Caco-2 (cell line): ENCODE data around the gene CDC42. TPM values are rescaled to one million over a fixed set of nuclear protein-coding genes. Genes with fewer than 3 reads are reported as not detected.

Experiments used
- BruUV-seq: library from RNA; stranded (reverse); fragments of 400-500 nt; replicated peaks from 2 replicates; lab custom pipeline; 2021; lab: Mats Ljungman, UMichigan
- CTCF ChIA-PET: fragments of 300-600 bp; sonication (Branson Sonifier 250); formaldehyde crosslinking; loops from one replicate; lab custom pipeline; 2022; ENCODE audit warnings: antibody characterized with exemption; lab: Charles Lee
- POLR2A ChIA-PET: fragments of 300-600 bp; sonication (Branson Sonifier 250); formaldehyde crosslinking; loops from one replicate; lab custom pipeline; 2022; ENCODE audit warnings: antibody characterized with exemption; lab: Charles Lee
- DNase-seq, 2 experiments: peaks; one replicate each; pipeline versions ENCODE4 v3.0.0 to v3.0.0-alpha.2; 2020 to 2022
- H3K27me3 ChIP-seq: replicated peaks from 2 replicates; pipeline ENCODE4 v1.6.0; 2011; ENCODE audit warnings: low read length; ENCODE audit not compliant: control insufficient read depth, insufficient read depth
- H3K36me3 ChIP-seq: 2 replicates; pipeline ENCODE4 v1.5.1; 2011; ENCODE audit warnings: low read length; ENCODE audit not compliant: control insufficient read depth, insufficient read depth
- H3K4me1 ChIP-seq: fragments of 250-450 bp; sonication (Bioruptor Pico); 2 replicates; pipeline ENCODE4 v1.5.1; 2020; ENCODE audit warnings: mild to moderate bottlenecking
- H3K4me3 ChIP-seq: 2 replicates; pipeline ENCODE4 v1.5.1; 2011; ENCODE audit warnings: low read depth, mild to moderate bottlenecking, control low read depth, low read length
- H3K9me3 ChIP-seq: fragments of 250-450 bp; sonication (Bioruptor Pico); 2 replicates; pipeline ENCODE4 v1.5.1; 2020; ENCODE audit warnings: mild to moderate bottlenecking, moderate library complexity
- H3K27ac Mint-ChIP-seq: one replicate; pipeline ENCODE4 v1.8.0; 2022; ENCODE audit warnings: mixed read lengths; ENCODE audit not compliant: unreplicated experiment
- H3K27me3 Mint-ChIP-seq: one replicate; pipeline ENCODE4 v1.8.0; 2022; ENCODE audit warnings: mixed read lengths; ENCODE audit not compliant: insufficient read depth, unreplicated experiment
- H3K36me3 Mint-ChIP-seq: one replicate; pipeline ENCODE4 v1.8.0; 2022; ENCODE audit warnings: mild to moderate bottlenecking, mixed read lengths; ENCODE audit not compliant: insufficient read depth, unreplicated experiment
- H3K4me1 Mint-ChIP-seq: one replicate; pipeline ENCODE4 v1.8.0; 2022; ENCODE audit warnings: low read depth, mixed read lengths; ENCODE audit not compliant: unreplicated experiment
- H3K4me3 Mint-ChIP-seq: one replicate; pipeline ENCODE4 v1.8.0; 2022; ENCODE audit warnings: mild to moderate bottlenecking, moderate library complexity, mixed read lengths; ENCODE audit not compliant: unreplicated experiment
- H3K9me3 Mint-ChIP-seq: one replicate; pipeline ENCODE4 v1.8.0; 2022; ENCODE audit warnings: mixed read lengths; ENCODE audit not compliant: unreplicated experiment
- CTCF ChIP-seq, 2 experiments: fragments of 200-600 bp in 1 of 2; IDR thresholded peaks; 1 replicate in 1 of 2; 2 replicates in 1 of 2; pipeline versions ENCODE4 v1.5.1 to v1.8.0; 2011 to 2022; ENCODE audit warnings: antibody characterized with exemption in 1 of 2, control low read depth in 1 of 2, inconsistent platforms in 1 of 2, low read depth in 1 of 2, low read length in 1 of 2, mild to moderate bottlenecking in 1 of 2, moderate library complexity in 1 of 2; ENCODE audit not compliant: insufficient read depth in 1 of 2, severe bottlenecking in 1 of 2, unreplicated experiment in 1 of 2
- intact Hi-C: fragments of 100-400 bp; cut with micrococcal nuclease; formaldehyde crosslinking; loops from one replicate; pipeline ENCODE4 v1.10.0; 2022; ENCODE audit not compliant: unreplicated experiment
- total RNA-seq: library from RNA; stranded (reverse); gene quantifications from 2 replicates; pipeline ENCODE4 v1.2.3, GENCODE V29; 2022

The CDC42 gene
- total RNA-seq, 1 experiment from 2014 or later, result 240 TPM

- no peak for TF ChIP-seq CTCF (IDR thresholded peaks at IDR 0.05; ENCODE audit: insufficient read depth in 1 of 2, low read depth in 1 of 2, low read length in 1 of 2, severe bottlenecking in 1 of 2, unreplicated experiment in 1 of 2)
- Mint-ChIP-seq H3K36me3 (peaks cover 74% of the 10 kb centered on the region), H3K9me3 (no peaks in the 10 kb centered on the region), H3K27me3 (no peaks in the 10 kb centered on the region), H3K4me3 (no peak overlapping the region), H3K27ac (no peak overlapping the region), H3K4me1 (no peaks in the 10 kb centered on the region)
- Histone ChIP-seq H3K27me3 (no peaks in the 10 kb centered on the region), H3K36me3 (no peaks in the 10 kb centered on the region; the same call in 1 of the 2 replicates), H3K4me3 (no peak overlapping the region), H3K9me3 (no peaks in the 10 kb centered on the region), H3K4me1 (no peaks in the 10 kb centered on the region)
- no TSS peak for BruUV-seq
- no peak for DNase-seq
- intact Hi-C loops, result no loop called here
- CTCF ChIA-PET, result no interaction called here
- POLR2A ChIA-PET, result no interaction called here
Measured at GRCh38 chr1:22108339-22109105, 56.0 kb downstream of the CDC42 start.

GRCh38 chr1:22110016-22110415, 57.5 kb downstream of the CDC42 start:
- intact Hi-C loops, result no loop called here
- CTCF ChIA-PET, result no interaction called here
- H3K4me3 Mint-ChIP-seq, result no peak overlapping the region
- no peak overlapping the region for H3K4me3 ChIP-seq
- POLR2A ChIA-PET, result no interaction called here
- H3K9me3 ChIP-seq, result no peaks in the 10 kb centered on the region
- no peak for DNase-seq
- no TSS peak for BruUV-seq
- H3K27ac Mint-ChIP-seq, result no peak overlapping the region
- no peaks in the 10 kb centered on the region for H3K27me3 Mint-ChIP-seq
- no peak for TF ChIP-seq CTCF (IDR thresholded peaks at IDR 0.05; ENCODE audit: insufficient read depth in 1 of 2, low read depth in 1 of 2, low read length in 1 of 2, severe bottlenecking in 1 of 2, unreplicated experiment in 1 of 2)
- H3K36me3 ChIP-seq, result no peaks in the 10 kb centered on the region; the same call in 1 of the 2 replicates
- no peaks in the 10 kb centered on the region for H3K4me1 Mint-ChIP-seq
- H3K36me3 Mint-ChIP-seq, result peaks cover 68% of the 10 kb centered on the region
- no peaks in the 10 kb centered on the region for H3K4me1 ChIP-seq
- H3K9me3 Mint-ChIP-seq, result no peaks in the 10 kb centered on the region
- H3K27me3 ChIP-seq, result no peaks in the 10 kb centered on the region

DNA sequence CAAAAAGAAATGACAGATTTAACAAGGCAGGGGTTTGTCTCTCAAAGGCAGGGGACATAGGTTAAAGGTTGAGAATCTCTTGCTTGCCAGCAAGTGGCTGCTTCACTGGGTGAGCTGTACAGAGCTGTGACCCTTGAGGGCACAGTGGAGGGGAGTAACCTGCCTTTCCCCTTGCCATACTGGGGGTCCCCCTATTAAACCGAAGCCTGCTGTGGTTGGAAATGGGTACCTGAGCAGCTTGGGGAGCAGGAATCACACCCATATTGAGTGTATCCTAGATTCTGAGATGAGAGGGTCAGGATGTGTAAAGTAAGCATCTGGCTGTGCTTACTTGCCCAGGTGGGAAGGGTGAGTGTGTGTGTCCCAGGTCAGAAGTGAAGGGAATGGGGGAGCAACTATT, 58.6 kb downstream of the CDC42 start:
- H3K4me1 Mint-ChIP-seq, result no peaks in the 10 kb centered on the region
- Histone ChIP-seq H3K36me3 (no peaks in the 10 kb centered on the region; the same call in 1 of the 2 replicates), H3K9me3 (no peaks in the 10 kb centered on the region), H3K27me3 (no peaks in the 10 kb centered on the region), H3K4me1 (no peaks in the 10 kb centered on the region), H3K4me3 (no peak overlapping the region)
- no peak overlapping the region for H3K27ac Mint-ChIP-seq
- ChIA-PET CTCF (no interaction called here), POLR2A (no interaction called here)
- DNase-seq, result no peak
- H3K27me3 Mint-ChIP-seq, result no peaks in the 10 kb centered on the region
- BruUV-seq, result no TSS peak
- H3K9me3 Mint-ChIP-seq, result no peaks in the 10 kb centered on the region
- H3K4me3 Mint-ChIP-seq, result no peak overlapping the region
- no peak for TF ChIP-seq CTCF (IDR thresholded peaks at IDR 0.05; ENCODE audit: insufficient read depth in 1 of 2, low read depth in 1 of 2, low read length in 1 of 2, severe bottlenecking in 1 of 2, unreplicated experiment in 1 of 2)
- peaks cover 67% of the 10 kb centered on the region for H3K36me3 Mint-ChIP-seq
- intact Hi-C loops, result no loop called here
